Measurements from ENCODE around the gene NUFIP2.
"Not testable (repeated sequence)": the region's sequence is repeated elsewhere in the genome, so short reads cannot be mapped to it uniquely, and the experiment has no call there.

Gene NUFIP2

GRCh38 chr17:29278692-29279091, 15.3 kb downstream of the NUFIP2 start:
- no peak for DNase-seq (ENCODE audit: low spot score)

- no peak for DNase-seq (ENCODE audit: low spot score)
Observed at GRCh38 chr17:29273924-29274323, 20.0 kb downstream of the NUFIP2 start.

GRCh38 chr17:29271980-29272379, 22.0 kb downstream of the NUFIP2 start:
- DNase-seq (ENCODE audit: low spot score), result not testable (repeated sequence)

- no peak for DNase-seq (ENCODE audit: low spot score)
Observed at GRCh38 chr17:29263916-29264315, 30.0 kb downstream of the NUFIP2 start.

GRCh38 chr17:29257756-29258155, 36.2 kb downstream of the NUFIP2 start:
- no peak for DNase-seq (ENCODE audit: low spot score)

GRCh38 chr17:29256735-29257466, 37.0 kb downstream of the NUFIP2 start:
- no peak for DNase-seq (ENCODE audit: low spot score)

GRCh38 chr17:29255926-29256522, 37.9 kb downstream of the NUFIP2 start:
- no peak for DNase-seq (ENCODE audit: low spot score)

GRCh38 chr17:29253037-29253436, 40.9 kb downstream of the NUFIP2 start:
- DNase-seq (ENCODE audit: low spot score), result no peak

GRCh38 chr17:29252101-29252791, 41.7 kb downstream of the NUFIP2 start:
- peak; percentile 15 for DNase-seq (ENCODE audit: low spot score)

- DNase-seq (ENCODE audit: low spot score), result no peak
Observed at GRCh38 chr17:29251184-29251583, 42.8 kb downstream of the NUFIP2 start.

GRCh38 chr17:29250666-29251065, 43.3 kb downstream of the NUFIP2 start:
- peak; percentile 42 for DNase-seq (ENCODE audit: low spot score)

- DNase-seq (ENCODE audit: low spot score), result no peak
Observed at GRCh38 chr17:29248845-29249244, 45.1 kb downstream of the NUFIP2 start.

GRCh38 chr17:29247219-29247618, 46.7 kb downstream of the NUFIP2 start:
- DNase-seq (ENCODE audit: low spot score), result no peak

GRCh38 chr17:29246628-29247027, 47.3 kb downstream of the NUFIP2 start, which contains the start of gene CRYBA1:
Gene CRYBA1, plus strand, starts transcription at chr17:29246859. Its CDS starts 5 bp downstream, at chr17:29246864.
- DNase-seq (ENCODE audit: low spot score), result no peak

- no peak for DNase-seq (ENCODE audit: low spot score)
Observed at GRCh38 chr17:29245401-29245800, 48.5 kb downstream of the NUFIP2 start.

GRCh38 chr17:29243792-29244191, 50.2 kb downstream of the NUFIP2 start:
- no peak for DNase-seq (ENCODE audit: low spot score)

- no peak for DNase-seq (ENCODE audit: low spot score)
Observed at GRCh38 chr17:29242790-29243189, 51.2 kb downstream of the NUFIP2 start.

GRCh38 chr17:29242051-29242450, 51.9 kb downstream of the NUFIP2 start:
- DNase-seq (ENCODE audit: low spot score), result no peak

GRCh38 chr17:29240968-29241963, 52.7 kb downstream of the NUFIP2 start:
- DNase-seq (ENCODE audit: low spot score), result peak; percentile 94

- no peak for DNase-seq (ENCODE audit: low spot score)
Observed at GRCh38 chr17:29240477-29240876, 53.5 kb downstream of the NUFIP2 start.

GRCh38 chr17:29238133-29238850, 55.7 kb downstream of the NUFIP2 start:
- DNase-seq (ENCODE audit: low spot score), result peak; percentile 36

All from AG08395 (cell line).